ENCODE results near the gene AKR1B1.

DNA sequence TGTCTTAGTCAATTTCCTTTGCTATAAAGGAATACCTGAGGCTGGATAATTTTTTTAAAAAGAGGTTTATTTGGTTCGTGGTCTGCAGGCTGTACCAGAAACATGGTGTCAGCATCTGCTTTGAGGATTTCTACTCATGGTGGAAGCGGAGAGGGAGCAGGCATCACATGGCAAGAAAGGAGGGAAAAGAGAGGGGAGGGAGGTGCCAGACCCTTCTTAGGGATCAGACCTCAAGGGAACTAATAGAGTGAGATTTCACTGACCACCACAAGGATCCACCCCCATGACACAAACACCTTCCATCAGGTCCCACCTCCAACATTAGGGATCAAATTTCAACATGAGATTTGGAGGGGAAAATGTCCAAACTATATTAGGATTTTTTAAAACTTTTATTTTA is 41.5 kb upstream of the AKR1B1 start:
- TF ChIP-seq, protein P1, sequence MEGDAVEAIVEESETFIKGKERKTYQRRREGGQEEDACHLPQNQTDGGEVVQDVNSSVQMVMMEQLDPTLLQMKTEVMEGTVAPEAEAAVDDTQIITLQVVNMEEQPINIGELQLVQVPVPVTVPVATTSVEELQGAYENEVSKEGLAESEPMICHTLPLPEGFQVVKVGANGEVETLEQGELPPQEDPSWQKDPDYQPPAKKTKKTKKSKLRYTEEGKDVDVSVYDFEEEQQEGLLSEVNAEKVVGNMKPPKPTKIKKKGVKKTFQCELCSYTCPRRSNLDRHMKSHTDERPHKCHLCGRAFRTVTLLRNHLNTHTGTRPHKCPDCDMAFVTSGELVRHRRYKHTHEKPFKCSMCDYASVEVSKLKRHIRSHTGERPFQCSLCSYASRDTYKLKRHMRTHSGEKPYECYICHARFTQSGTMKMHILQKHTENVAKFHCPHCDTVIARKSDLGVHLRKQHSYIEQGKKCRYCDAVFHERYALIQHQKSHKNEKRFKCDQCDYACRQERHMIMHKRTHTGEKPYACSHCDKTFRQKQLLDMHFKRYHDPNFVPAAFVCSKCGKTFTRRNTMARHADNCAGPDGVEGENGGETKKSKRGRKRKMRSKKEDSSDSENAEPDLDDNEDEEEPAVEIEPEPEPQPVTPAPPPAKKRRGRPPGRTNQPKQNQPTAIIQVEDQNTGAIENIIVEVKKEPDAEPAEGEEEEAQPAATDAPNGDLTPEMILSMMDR (conservative IDR thresholded peaks at IDR 0.05; ENCODE audit: low read length), result no peak
- TF ChIP-seq EZH2phosphoT487 (IDR thresholded peaks at IDR 0.05; ENCODE audit: borderline replicate concordance, low read depth, low read length), result no peak

Measured in OCI-LY7 (cell line).